ENCODE results near the gene VTCN1.

DNA sequence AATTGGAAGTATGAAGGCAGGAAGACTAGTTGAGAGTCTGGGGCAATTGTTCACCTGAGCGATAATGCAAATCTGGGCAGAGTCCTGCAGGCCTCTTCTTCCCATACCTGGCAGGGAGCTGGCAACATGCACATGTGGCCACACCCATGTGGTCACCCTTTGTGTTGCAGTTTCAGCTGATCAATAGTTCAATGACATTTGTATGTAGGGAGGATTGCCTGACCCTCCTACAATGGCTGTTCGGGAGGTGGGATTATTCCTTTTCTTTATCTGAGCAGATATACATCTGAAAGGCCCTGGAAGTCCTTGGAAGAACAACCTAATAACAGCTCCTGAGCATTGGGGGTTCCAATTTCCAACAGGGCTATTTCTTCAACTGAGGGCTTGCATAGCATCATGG, 74.0 kb downstream of the VTCN1 start:
- TF ChIP-seq, protein P1, sequence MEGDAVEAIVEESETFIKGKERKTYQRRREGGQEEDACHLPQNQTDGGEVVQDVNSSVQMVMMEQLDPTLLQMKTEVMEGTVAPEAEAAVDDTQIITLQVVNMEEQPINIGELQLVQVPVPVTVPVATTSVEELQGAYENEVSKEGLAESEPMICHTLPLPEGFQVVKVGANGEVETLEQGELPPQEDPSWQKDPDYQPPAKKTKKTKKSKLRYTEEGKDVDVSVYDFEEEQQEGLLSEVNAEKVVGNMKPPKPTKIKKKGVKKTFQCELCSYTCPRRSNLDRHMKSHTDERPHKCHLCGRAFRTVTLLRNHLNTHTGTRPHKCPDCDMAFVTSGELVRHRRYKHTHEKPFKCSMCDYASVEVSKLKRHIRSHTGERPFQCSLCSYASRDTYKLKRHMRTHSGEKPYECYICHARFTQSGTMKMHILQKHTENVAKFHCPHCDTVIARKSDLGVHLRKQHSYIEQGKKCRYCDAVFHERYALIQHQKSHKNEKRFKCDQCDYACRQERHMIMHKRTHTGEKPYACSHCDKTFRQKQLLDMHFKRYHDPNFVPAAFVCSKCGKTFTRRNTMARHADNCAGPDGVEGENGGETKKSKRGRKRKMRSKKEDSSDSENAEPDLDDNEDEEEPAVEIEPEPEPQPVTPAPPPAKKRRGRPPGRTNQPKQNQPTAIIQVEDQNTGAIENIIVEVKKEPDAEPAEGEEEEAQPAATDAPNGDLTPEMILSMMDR (IDR thresholded peaks at IDR 0.05): no peak
- TF ChIP-seq POLR2A (IDR thresholded peaks at IDR 0.05): no peak
